ENCODE data around the gene FAM168A. TPM values are rescaled to one million over a fixed set of nuclear protein-coding genes. Genes with fewer than 3 reads are reported as not detected.

Gene FAM168A
- total RNA-seq, 1 donor from 2014 or later, result 21.2 TPM

GRCh38 chr11:73431396-73431795, 166.5 kb downstream of the FAM168A start:
- H3K9me3 Mint-ChIP-seq (ENCODE audit: unreplicated experiment), result no peaks in the 10 kb centered on the region
- DNase-seq (ENCODE audit: low spot score), result no peak
- no peak overlapping the region for H3K4me3 Mint-ChIP-seq (ENCODE audit: unreplicated experiment)
- TF ChIP-seq CTCF (IDR thresholded peaks at IDR 0.05; ENCODE audit: unreplicated experiment), result no peak
- peaks cover 4% of the 10 kb centered on the region for H3K36me3 Mint-ChIP-seq (ENCODE audit: low read depth, unreplicated experiment)
- no peak overlapping the region for H3K27ac Mint-ChIP-seq (ENCODE audit: unreplicated experiment)
- H3K4me1 Mint-ChIP-seq (ENCODE audit: unreplicated experiment), result peaks cover 15% of the 10 kb centered on the region
- peaks cover 1% of the 10 kb centered on the region for H3K27me3 Mint-ChIP-seq (ENCODE audit: unreplicated experiment)

GRCh38 chr11:73430326-73430725, 167.6 kb downstream of the FAM168A start:
- Mint-ChIP-seq H3K4me1 (ENCODE audit: unreplicated experiment) (peaks cover 17% of the 10 kb centered on the region), H3K27me3 (ENCODE audit: unreplicated experiment) (peaks cover 1% of the 10 kb centered on the region), H3K27ac (ENCODE audit: unreplicated experiment) (no peak overlapping the region), H3K9me3 (ENCODE audit: unreplicated experiment) (no peaks in the 10 kb centered on the region), H3K36me3 (ENCODE audit: low read depth, unreplicated experiment) (peaks cover 4% of the 10 kb centered on the region), H3K4me3 (ENCODE audit: unreplicated experiment) (no peak overlapping the region)
- no peak for TF ChIP-seq CTCF (IDR thresholded peaks at IDR 0.05; ENCODE audit: unreplicated experiment)
- no peak for DNase-seq (ENCODE audit: low spot score)

DNA sequence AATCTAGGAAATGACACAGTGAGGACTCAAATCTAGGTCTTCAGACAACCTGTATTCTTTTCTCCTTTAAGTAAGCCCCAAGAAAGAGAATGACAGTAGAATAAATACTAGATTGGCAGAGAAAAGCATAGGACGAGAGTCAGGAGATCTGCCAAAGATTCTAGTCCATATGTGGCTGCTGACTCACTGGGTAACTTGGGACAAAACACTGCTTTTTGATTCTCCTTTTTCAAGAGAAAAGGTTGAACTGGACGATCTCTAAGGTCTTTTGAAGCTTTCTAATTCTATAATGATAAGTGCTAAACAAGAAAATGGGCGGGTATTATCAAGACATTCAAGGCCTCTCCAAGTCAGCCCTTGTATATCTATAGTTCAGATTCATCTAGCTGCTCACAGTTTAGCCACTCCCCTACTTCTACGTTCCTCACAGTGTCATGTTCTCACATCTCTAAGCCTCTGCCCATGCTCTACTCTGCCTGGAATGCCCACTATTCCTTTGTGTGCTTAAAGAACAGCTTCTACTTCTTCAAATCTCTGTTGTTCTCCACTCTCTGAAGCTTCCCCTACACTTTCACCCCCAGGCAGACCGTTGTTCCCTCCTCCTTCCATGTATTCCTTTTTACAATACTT, 168.7 kb downstream of the FAM168A start:
- DNase-seq (ENCODE audit: low spot score), result no peak
- Mint-ChIP-seq H3K4me3 (ENCODE audit: unreplicated experiment) (no peak overlapping the region), H3K36me3 (ENCODE audit: low read depth, unreplicated experiment) (peaks cover 4% of the 10 kb centered on the region), H3K27ac (ENCODE audit: unreplicated experiment) (no peak overlapping the region), H3K27me3 (ENCODE audit: unreplicated experiment) (peaks cover 1% of the 10 kb centered on the region), H3K4me1 (ENCODE audit: unreplicated experiment) (peaks cover 17% of the 10 kb centered on the region), H3K9me3 (ENCODE audit: unreplicated experiment) (no peaks in the 10 kb centered on the region)
- no peak for TF ChIP-seq CTCF (IDR thresholded peaks at IDR 0.05; ENCODE audit: unreplicated experiment)

DNA sequence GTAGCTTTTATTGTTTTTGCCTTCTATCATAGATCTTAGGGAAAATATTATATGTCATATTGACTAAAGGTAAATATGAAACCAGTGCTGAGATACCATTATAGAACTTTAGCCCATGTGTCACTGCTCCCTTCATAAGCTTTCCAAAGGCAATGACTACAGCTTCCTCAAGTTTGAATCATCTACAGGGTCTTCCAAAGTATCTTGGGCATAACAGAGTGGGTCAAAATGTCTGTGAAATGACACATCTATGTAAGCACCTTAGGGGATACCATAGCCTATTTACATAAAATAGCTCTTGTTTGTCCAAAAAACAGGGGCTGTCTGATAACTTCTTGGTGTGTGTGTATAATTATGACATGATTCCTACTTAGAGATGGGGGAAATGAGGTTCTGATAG, 169.2 kb downstream of the FAM168A start:
- no peak for TF ChIP-seq CTCF (IDR thresholded peaks at IDR 0.05; ENCODE audit: unreplicated experiment)
- Mint-ChIP-seq H3K4me3 (ENCODE audit: unreplicated experiment) (no peak overlapping the region), H3K4me1 (ENCODE audit: unreplicated experiment) (peaks cover 17% of the 10 kb centered on the region), H3K9me3 (ENCODE audit: unreplicated experiment) (no peaks in the 10 kb centered on the region), H3K36me3 (ENCODE audit: low read depth, unreplicated experiment) (peaks cover 4% of the 10 kb centered on the region), H3K27me3 (ENCODE audit: unreplicated experiment) (peaks cover 1% of the 10 kb centered on the region), H3K27ac (ENCODE audit: unreplicated experiment) (no peak overlapping the region)
- no peak for DNase-seq (ENCODE audit: low spot score)

- Mint-ChIP-seq H3K4me1 (ENCODE audit: unreplicated experiment) (peaks cover 17% of the 10 kb centered on the region), H3K27ac (ENCODE audit: unreplicated experiment) (no peak overlapping the region), H3K36me3 (ENCODE audit: low read depth, unreplicated experiment) (peaks cover 4% of the 10 kb centered on the region), H3K4me3 (ENCODE audit: unreplicated experiment) (no peak overlapping the region), H3K27me3 (ENCODE audit: unreplicated experiment) (peaks cover 1% of the 10 kb centered on the region), H3K9me3 (ENCODE audit: unreplicated experiment) (no peaks in the 10 kb centered on the region)
- no peak for DNase-seq (ENCODE audit: low spot score)
- no peak for TF ChIP-seq CTCF (IDR thresholded peaks at IDR 0.05; ENCODE audit: unreplicated experiment)
These were observed 169.7 kb downstream of the FAM168A start for GRCh38 chr11:73428227-73428626.

Data from endothelial cell (in vitro differentiated cells).